GM12891 (cell line): ENCODE data around the gene SAG.

Experiments
- DNase-seq: peaks from one replicate; pipeline ENCODE4 v3.0.0; 2011; ENCODE audit warnings: low spot score; ENCODE audit not compliant: insufficient read length
- FAIRE-seq: peaks from 2 replicates; lab custom pipeline; 2011; peaks lifted over from hg19 to GRCh38; lab: Jason Lieb, UNC
- PAX5 ChIP-seq: IDR thresholded peaks from 2 replicates; pipeline ENCODE4 v1.6.1; 2011; ENCODE audit warnings: low read length, moderate library complexity, mild to moderate bottlenecking; ENCODE audit not compliant: insufficient read depth, severe bottlenecking
- POLR2A ChIP-seq: IDR thresholded peaks from 2 replicates; pipeline ENCODE4 v1.6.1; 2011; ENCODE audit warnings: low read depth, low read length, control low read depth
- POLR2AphosphoS5 ChIP-seq: IDR thresholded peaks from 2 replicates; pipeline ENCODE4 v1.6.1; 2011; ENCODE audit warnings: low read depth, low read length, control low read depth
- POU2F2 ChIP-seq: IDR thresholded peaks from 2 replicates; pipeline ENCODE4 v1.6.1; 2011; ENCODE audit warnings: low read depth, mild to moderate bottlenecking, control low read depth, low read length, moderate library complexity
- SPI1 ChIP-seq: IDR thresholded peaks from 2 replicates; pipeline ENCODE4 v1.6.1; 2011; ENCODE audit warnings: low read depth, low read length, control low read depth
- TAF1 ChIP-seq: IDR thresholded peaks from 2 replicates; pipeline ENCODE4 v1.6.1; 2011; ENCODE audit warnings: low read depth, low read length, control low read depth

Gene SAG

GRCh38 chr2:233342301-233342700 is 34.7 kb downstream of the SAG start:
- no peak for TF ChIP-seq POLR2AphosphoS5
- no peak for TF ChIP-seq POLR2A
- TF ChIP-seq PAX5 = no peak
- no peak for TF ChIP-seq TAF1
- TF ChIP-seq SPI1 = no peak
- no peak for TF ChIP-seq POU2F2
- FAIRE-seq (no peak), DNase-seq (no peak)

DNA sequence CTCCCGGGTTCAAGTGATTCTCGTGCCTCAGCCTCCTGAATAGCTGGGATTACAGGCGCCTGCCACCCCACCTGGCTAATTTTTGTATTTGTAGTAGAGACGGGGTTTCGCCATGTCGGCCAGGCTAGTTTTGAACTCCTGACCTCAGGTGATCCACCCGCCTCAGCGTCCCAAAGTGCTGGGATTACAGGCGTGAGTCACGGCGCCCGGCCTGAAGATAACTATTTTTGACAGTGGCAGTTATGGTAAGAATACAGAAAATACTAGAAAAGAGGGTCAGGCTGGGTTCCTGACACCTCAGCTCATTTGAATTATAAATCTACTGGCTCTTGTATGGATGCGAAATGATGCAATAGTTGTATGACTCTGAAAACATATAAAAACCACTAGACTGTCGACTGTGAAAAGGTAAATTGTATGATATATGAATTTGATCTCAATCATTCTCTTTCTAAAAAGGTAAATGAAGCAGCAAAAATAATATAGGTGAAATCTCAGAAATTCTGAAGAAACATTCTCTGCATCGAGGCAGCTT is 35.6 kb downstream of the SAG start:
- no peak for TF ChIP-seq POU2F2
- no peak for TF ChIP-seq POLR2AphosphoS5
- TF ChIP-seq POLR2A = no peak
- TF ChIP-seq PAX5 = no peak
- no peak for TF ChIP-seq SPI1
- no peak for TF ChIP-seq TAF1
- no peak for FAIRE-seq
- DNase-seq = no peak

- DNase-seq (no peak), FAIRE-seq (no peak)
- TF ChIP-seq POLR2A (no peak), SPI1 (no peak), POLR2AphosphoS5 (no peak)
Measured at GRCh38 chr2:233346376-233346775, 38.8 kb downstream of the SAG start.

GRCh38 chr2:233346930-233347329 is 39.3 kb downstream of the SAG start:
- DNase-seq (no peak), FAIRE-seq (no peak)
- TF ChIP-seq POU2F2 = no peak
- TF ChIP-seq PAX5 = no peak
- TF ChIP-seq POLR2A = no peak
- no peak for TF ChIP-seq TAF1
- TF ChIP-seq SPI1 = no peak
- TF ChIP-seq POLR2AphosphoS5 = no peak

DNA sequence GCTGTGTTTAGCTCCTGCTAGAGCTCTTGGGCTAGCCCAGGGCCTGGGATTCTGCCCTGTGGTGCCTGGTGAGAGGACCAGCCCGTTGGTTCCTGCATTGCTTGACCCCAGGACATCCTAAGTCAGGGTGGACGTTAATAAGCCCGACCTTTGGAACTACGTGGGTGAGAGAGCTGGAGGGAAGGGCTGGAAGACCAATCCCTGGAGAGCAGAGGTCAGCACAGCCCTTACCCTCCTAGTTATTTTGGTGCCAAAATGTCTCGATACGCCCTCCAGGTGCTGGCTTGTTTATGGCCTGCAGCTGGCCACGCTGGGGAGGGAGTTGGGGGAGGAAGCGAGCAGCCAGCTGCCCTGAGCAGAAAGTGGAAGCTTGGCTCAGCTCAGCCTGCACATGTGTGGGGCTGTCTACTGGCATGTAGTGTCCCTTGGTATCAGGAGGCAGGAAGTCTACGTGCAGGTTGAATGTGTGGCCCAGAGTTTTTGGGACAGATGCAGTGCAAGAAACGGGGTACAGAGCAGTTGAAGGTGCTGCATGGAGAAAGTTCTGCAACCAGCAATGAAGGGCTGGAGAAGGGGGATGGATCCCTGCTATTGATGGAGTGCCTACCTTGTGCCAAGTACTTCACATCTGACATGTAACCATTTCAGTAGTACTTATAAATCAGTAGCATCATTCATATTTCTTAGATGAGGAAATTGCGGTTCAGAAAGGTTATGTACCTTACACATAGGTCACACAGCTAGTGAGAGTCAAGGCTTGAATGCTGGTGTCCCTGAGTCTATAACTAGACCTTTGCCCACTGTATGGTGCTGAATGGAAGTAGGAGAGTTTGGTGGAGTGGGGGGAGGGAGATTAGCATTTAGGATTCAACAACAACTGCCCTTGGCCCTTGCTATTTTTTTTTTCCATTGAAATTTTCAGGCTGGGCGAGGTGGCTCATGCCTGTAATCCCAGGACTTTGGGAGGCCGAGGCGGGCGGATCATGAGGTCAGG is 41.7 kb downstream of the SAG start:
- no peak for TF ChIP-seq TAF1
- peak; percentile 47 for TF ChIP-seq SPI1
- DNase-seq (peak; percentile 39), FAIRE-seq (peak; percentile 81)

DNA sequence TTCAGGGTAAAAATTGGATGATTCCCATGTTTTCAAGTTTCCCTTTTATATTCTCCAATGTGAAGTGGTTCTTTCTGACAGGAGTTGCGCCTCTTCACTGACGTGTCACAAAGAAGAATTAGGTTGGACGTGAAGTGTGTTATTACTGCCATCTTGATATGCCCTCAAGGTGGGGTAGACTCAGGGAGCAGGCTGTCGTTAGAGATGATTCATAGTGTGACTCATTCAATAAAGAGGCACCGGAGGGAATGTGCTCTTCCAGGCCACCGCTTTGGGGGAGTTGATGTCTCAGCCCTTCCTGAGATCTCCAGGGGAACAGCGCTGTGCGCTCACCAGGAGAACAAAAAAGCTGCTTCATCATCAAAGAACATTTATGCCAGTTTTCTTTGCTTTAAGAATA is 43.1 kb downstream of the SAG start:
- TF ChIP-seq POU2F2 = no peak
- TF ChIP-seq TAF1 = no peak
- no peak for TF ChIP-seq PAX5
- TF ChIP-seq SPI1 = no peak
- TF ChIP-seq POLR2AphosphoS5 = no peak
- no peak for TF ChIP-seq POLR2A
- FAIRE-seq (peak; percentile 13), DNase-seq (no peak)

DNA sequence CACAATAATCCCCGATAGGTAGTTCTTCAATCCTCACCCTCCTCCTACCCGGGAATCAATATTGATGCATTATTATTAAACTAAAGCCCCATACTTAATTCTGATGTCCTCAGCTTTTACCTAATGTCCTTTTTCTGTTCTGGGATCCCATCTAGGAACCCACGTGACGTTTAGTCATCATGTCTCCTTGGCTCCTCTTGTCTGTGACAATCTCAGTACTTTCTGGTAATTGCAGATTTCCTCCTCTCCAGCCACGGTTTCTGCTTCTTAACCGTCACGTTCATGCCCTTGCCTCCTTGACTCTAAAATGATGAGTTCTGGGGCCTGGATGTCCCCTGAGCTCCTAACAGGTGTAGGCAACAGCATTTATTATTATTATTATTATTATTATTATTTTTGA is 43.8 kb downstream of the SAG start:
- FAIRE-seq (no peak), DNase-seq (no peak)
- TF ChIP-seq SPI1 (no peak), POU2F2 (no peak), PAX5 (no peak), POLR2A (no peak)

DNA sequence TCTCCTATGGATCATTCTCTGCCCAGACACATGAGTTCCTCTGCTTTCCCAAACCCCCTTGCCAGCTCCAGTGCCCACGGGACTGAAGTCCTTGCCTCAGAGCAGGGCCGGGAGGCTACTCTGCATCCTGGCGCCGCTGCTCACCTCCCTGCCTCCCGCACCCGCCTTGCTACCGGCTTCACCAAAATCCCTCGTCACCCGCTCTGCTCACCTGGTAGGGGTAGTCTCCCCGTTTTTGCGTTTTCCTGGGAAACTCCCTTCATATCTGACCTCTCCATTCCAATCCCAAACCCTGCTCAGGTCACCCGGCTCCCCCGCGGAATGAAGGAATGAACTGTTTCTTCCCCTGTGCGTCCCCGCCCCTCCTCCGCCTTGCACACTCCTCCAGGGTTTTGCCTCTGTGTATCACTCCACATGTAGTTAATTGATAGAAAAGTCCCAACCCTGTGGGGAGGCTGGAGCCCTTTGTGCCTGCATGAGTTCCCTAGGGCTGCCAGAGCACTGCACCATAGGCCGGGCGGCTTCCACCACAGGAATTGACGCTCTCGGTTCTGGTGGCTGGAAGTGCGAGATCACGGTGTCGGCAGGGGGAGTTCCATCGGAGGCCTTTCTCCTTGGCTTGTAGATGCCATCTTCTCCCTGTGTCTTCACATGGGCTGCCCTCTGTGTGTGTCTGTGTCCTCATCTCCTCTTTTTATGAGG is 44.7 kb downstream of the SAG start:
- FAIRE-seq = no peak
- TF ChIP-seq POLR2AphosphoS5 (no peak), POLR2A (no peak), POU2F2 (no peak), PAX5 (no peak), SPI1 (no peak), TAF1 (no peak)
- no peak for DNase-seq

GRCh38 chr2:233353101-233353768 is 45.6 kb downstream of the SAG start:
- TF ChIP-seq POLR2AphosphoS5 (no peak), POU2F2 (no peak), TAF1 (no peak), POLR2A (no peak), SPI1 (no peak), PAX5 (no peak)
- DNase-seq (no peak), FAIRE-seq (peak; percentile 28)
